Inferior parietal cortex (tissue), 1 donor: ENCODE results near the gene ANKRD1.
"Not testable (repeated sequence)": the region's sequence is repeated elsewhere in the genome, so short reads cannot be mapped to it uniquely, and the experiment has no call there.

Experiments
- DNase-seq: peaks from one replicate; pipeline ENCODE4 v3.0.0-alpha.2; 2016; ENCODE audit errors: extremely low spot score

The ANKRD1 gene

DNA sequence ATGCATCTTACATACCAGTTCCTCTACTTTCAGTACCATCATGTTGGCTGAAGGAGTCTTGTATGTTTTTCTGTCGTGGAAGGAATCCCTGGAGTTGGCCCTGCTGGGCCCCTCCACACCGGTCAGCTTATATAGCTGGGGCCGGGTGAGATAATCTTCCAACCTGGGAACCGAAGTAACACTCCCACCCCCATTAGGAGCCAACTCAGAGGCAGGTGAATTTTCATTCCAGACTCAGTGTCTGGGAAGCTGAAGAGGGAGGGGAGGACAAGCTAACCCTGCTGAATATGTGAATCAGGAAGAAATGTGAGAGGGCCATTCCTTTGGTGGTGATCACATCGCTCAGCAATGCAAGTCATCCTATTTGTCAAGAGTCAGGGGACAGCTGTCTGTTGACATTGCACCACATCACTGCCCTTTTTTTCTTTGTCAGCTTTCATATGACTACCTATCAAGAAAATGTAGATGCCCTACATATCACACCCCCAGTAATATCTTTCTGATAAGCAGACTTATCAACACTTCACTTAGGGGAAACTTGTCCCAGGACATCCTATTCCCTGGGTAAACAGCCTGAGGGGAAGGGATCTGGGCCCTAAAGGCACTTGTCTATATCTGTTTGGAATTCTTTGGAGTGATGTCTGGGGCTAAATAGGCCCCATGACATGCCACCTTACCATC is at the start of gene ANKRD1:
Gene ANKRD1, minus strand, starts transcription at position 102 of the 681 bp plus-strand sequence. Its CDS starts 60 bp downstream, at position 42.
- DNase-seq, result no peak

DNA sequence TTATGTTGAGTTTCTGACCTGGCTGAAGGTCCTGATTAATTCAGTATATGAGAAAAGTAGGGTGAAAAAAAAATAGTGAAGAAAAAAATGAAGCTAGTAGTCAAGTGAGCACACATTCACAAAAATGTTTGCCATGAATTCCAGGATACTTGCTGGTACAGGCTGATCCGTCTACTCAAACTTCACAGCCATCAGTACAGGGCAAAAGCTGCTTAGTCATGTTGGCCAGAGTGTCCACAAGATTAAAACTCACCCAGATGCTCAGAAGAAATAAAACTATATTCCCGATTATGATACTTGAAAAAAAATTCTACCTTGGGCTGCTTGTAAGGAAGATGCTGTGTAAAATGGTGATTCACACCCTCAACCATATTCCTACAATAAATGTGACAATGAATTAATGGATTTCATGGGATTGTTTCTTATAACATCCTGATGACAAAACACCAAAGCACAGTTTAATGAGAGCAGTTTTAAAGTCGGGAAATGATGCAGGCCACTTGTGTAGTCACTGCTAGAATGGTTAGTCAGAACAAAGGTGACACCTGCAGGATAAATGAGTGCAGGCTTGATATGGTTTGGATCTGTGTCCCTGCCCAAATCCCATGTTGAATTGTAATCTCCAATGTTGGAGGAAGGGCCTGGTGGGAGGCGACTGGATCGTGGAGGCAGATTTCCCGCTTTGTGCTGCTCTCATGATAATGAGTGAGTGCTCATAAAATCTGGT is 49.2 kb upstream of the ANKRD1 start:
- no peak for DNase-seq

DNA sequence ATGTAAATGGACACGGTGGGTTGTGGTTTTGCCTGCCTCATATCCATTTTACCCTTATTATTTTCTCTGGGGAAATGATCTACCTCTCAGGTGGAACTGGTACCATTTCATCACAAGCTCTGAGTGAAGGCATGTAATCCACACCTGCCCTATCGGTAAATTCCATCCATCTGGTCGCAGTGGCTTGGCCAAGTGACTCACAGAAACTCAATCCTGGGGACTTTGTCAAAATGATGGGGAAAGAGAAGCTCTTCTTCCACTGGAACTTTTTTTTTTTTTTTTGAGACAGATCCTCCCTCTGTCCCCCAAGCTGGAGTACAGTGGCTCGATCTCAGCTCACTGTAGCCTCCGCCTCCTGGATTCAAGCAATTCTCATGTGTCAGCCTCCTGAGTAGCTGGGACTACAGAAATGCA is 48.2 kb upstream of the ANKRD1 start:
- DNase-seq, result no peak

DNA sequence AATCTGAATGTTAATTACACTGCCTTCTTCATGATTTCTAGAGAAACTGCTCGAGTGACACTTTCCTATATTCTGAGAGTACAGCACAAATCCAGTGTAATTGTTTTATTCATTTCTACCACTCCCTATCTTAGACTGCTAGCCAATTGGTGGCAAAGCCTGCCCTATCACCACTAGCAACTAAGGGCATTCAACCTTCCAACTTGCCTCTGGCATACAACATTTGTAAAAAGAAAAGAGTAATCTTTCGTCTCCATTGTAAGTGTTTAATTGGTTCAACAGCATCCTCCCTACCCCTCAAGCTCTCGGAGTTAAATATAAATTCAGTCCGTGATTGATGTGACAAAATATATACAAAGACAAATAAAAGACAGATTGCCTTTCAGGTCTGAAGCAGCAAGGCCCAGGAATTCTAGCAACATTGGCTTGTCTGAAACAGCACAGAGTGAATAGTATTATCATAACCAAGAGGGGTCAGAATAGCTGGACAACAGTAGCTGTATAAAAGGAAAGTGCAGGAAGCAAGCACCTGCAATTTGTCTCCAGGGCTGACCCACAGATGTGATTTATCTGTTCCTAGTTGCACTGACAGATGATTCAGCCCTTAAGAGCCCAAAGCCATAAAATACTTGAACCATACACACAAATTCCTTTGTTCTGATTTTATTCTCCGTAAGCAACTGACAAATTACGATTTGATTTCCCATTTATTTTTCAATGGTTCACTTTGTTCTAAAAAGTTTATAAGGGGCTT is 47.6 kb upstream of the ANKRD1 start:
- DNase-seq, result no peak

DNA sequence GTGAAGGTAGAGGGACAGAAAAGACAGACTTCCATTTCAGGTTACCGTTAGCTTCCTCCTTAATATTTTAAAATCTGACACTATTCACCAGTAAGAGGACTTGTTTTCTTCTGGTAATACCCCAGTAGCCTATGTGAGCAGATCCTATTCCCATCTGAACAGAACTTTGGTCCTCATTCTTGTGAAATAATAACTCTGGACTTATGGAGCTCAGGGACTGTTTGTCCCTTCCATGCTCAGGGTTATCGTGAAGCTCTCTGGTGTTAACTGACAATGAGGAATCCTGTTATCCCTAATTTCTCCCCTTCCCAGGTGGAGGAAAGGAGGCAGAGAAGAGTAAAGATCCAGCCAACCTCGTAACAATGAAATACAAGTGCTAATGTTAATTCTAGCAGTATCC is 47.0 kb upstream of the ANKRD1 start:
- DNase-seq, result no peak

DNA sequence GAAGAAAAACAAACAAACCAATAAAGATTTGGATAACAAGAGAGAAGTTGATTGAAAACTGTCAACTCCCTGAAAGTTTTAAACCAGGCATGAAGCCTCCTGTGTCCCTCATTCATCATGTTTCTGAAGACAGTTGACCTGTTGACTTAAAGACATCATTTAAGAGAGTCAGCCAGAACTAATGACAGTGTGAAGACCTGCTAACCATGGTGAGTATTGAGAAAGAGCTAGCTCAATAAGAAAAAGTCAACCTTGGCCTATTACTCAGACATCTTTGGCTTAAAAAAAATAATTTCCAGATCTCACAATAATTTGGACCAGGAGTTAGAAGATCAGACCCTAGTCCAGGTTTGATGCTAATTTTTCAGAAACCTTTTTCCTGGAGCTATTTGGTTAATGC is 45.3 kb upstream of the ANKRD1 start:
- DNase-seq, result no peak

DNA sequence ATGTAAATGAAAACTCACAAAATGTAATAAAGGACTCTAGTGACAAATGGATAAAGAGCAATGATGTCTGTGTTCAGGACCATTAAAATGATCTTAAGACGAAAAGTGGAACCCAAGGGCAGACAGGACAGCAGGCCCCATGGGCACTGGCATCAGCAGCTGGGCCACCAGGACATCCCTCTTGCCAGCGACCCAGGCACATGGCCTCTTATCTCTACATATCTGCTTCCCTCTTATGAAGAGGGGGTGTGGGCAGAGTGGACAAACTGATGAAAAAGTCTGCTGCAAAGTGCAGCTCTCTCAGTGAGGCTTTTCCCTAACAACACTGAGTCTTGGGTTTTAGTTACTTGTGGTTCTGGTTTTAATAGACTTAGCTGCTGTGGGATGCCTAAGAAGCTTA is 44.8 kb upstream of the ANKRD1 start:
- no peak for DNase-seq

DNA sequence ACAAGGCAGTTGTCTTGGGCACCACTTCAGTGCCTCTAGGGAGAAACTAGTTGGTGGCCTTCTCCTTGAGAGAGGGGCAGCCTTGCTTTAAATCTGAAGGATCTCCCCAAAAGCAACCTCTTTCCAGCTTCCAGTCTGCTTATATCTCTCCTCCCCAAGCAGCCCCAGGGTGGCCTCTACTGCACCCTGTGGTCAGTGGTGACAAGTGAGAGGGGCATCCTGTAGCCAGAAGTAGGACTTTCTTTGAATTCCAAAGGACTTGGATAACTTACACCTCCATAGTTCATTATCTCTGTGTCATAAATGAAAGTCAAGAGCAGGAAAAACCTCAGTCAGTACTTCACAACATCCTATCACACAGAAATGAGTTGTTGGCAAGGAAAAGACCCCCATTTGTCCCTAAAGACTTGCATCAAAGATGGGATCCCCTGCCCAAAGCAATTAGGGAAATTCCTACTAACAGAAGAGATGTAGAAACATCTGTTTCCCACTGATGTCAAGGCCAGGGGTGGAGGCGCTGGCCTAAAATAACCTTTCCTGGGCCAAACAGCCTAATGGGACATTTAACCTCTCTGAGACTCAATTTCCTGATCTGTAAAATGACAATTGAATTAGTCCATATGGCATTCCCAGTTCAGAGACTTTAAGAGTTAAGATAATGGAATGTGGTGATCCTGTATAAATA is 44.0 kb upstream of the ANKRD1 start:
- DNase-seq, result no peak

DNA sequence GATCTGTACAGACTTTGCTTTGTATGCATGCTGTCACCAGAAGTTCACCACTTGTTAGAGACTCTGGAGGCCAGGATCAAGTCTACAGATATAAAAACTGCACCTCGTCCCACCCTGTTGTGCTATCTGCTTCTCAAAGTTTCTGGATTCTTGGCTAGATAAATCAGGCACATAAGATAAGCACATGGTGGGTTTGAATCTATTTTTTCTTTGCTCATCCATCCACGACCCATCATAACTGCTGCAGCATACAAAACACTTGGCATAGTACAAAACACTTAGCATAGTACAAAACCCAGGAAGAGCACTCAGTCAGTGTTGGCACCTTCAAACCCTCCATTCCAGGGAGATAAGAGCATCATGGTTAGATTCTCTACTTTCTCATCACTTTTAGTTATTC is 42.4 kb upstream of the ANKRD1 start:
- no peak for DNase-seq

DNA sequence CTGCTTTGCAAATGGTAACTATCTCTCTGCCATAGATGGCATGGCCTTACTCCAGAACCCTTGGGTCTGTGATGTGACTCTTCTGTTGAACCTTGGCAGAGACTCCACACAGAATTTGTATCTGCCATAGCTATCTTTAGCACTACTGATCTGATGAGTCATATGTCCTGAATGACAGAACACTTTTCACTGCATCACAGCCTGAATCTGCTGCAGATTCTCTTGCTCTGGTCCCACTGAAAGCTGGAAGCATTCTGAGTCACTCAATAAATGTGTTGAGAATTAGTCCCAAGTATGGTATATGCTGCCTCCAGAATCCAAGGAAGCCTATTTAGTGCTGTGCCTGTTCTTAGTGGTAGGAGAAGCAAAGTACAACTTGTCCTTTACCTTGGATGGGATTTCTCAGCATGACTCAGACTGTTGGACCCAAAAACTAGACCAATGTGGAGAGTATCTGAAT is 39.5 kb upstream of the ANKRD1 start:
- DNase-seq, result peak; percentile 66

DNA sequence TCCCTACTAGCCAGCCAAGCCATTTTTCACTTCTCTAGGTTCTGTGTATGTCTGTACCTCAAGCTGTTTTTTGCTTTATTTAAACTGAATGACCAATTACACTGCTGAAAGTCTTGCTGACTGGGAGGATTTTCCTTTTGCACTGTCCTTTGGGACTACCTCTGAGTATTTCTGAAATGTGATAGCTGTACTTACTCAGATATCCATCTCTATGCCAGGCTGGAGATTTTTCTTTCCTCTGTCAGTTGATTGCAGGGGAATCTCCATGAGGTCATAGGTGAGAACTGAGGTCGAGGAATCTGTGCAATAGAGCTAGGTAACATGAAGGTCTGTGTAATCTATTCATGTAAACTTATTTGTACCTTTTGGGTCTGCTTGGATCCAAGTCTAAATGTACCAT is 38.9 kb upstream of the ANKRD1 start:
- no peak for DNase-seq

DNA sequence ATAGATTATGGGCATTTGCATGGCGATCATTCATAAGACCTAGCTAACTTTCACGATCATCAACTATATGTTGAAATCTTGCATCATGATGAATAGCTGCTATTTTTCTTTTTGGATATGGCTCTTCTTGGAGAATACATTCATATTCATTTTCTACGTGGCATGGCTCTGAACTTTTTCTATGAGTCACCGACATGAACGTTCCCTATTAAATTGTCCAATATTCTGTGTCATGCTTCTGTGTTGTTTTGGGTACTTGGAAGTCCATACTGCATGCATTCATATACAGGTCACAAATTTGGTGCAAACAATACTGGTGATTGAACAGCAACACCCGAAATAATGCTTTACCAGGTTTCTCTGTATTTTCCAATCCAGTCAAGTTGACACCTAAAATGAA is 37.9 kb upstream of the ANKRD1 start:
- DNase-seq, result no peak

DNA sequence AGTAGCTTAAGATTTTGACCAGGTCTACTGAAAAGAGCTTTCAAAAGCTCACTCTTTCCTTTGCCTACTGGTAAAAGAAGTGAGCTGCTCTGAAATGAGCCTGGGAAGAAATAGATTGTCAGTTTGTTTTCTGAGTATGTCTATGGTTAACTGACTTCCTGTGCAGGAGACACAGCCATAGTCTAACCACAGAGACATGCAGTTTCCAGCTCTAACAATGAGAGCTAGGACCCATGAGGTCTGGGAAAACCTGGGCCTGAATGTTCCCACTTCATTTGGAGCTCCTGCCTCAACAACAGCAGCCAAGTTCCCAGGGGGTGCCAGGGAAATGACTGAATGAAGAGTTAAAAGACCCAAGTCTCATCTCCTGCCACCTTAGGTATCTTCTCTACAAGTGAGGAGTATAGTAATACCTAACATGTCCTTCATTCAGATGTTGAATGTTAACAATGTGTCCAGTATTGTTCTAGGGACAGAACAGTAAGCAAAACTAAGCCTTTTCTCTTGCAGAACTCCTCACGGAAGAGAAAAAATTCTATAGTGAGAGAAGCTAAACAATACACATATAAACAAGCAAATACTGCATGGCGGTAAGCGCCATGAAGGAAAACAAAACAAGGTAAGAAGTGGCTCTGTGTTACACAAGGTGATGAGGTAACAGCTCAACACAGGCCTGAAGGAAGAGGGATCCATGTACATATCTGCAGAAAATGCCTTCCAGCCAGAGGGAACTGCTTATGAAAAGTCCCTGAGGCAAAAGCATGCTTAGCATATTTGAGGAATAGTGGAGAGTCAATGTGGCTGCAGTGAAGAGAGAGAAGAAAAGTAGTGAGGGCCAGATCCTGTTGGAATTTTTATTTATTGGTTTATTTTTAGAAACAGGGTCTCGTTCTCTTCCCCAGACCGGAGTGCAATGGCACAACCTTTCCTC is 26.4 kb upstream of the ANKRD1 start:
- no peak for DNase-seq

DNA sequence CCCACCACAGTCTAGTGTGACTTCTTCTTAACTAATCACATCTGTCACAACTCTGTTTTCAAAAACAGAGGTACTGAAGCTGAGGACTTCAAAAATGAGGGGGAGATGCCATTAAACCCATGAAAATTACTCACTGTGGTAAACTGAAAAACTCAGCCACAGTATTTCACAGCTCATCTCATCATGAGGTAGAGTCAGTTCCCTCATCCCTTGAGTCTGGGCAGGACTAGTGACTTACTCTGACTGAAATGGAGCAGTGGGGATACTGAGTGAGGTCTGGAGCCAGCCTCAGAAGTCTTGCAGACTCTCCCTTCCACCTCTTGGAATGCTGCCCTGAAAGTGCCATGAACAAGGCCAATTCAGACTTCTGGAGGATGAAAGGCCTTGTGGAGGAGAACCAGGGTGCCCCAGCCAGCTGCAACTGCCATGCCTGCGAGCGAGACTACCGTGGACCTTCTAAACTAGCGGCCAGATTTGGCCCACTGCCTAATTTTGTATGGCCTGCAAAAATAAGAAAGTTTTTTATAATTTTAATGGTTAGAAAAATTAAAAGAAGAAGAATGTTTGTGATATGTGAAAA is 24.7 kb upstream of the ANKRD1 start:
- no peak for DNase-seq

DNA sequence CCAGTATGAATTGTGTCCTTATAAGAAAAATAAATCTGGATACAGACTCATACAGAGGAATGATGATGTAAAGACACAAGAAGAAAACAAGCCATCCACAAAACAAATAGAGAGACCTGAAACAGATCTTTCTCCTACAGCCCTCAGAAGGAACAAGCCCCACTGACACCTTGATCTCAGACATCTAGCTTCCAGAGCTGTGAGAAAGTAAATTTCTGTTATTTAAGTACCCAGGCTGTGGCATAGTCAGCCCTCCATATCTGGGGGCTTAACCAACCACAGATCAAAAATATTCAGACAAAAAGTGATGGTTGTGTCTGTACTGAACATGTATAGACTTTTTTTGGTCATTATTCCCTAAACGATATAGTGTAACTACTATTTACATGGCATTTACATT is 23.9 kb upstream of the ANKRD1 start:
- DNase-seq, result no peak

DNA sequence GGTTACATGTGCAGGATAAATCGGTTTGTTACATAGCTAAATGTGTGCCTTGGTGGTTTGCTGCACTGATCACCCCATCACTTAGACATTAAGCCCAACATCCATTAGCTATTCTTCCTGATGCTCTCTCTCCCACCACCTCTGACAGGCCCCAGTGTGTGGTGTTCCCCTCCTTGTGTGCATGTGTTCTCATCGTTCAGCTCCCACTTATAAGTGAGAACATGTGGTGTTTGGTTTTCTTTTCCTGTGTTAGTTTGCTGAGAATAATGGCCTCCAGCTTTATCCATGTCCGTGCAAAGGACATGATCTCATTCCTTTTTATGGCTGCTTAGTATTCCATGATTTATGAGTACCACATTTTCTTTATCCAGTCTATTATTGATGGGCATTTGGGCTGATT is 22.1 kb upstream of the ANKRD1 start:
- not testable (repeated sequence) for DNase-seq

DNA sequence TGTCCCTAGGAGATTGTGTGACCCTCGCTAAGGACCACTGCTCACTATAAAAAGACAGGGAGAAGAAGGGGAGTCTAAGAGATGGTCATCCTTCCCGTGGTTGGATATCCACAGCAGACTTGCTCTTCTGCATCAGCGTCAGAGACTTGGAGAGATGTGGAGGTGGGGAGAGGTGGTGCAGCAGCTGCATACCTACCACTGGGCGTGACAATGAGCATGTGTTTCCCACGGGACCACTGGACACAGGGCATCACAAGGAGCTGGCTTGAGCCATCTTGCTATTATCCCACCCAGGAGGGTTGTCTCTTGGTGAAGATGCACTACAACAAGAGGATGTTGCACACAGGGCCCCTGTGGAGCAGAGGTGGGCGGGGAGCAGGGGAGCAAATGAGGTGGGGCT is 18.8 kb upstream of the ANKRD1 start:
- no peak for DNase-seq

DNA sequence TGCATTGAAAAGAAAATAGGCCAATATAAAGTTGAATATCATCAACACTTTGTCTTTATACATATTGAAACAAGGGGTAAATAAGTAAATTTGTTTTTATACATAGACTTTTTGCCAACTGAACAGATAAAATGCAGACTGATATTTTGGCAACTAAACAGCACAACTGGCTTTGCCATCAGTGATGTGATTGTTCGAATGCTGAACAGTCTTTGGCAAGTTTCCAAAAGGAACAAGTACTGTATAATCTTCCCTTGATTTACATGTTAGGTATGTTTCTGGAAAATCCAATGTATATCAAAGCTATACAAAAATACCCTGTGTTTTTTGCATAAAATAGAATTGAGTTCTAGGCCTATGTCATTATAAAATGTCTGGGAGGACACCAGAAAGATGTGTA is 18.2 kb upstream of the ANKRD1 start:
- DNase-seq, result no peak

DNA sequence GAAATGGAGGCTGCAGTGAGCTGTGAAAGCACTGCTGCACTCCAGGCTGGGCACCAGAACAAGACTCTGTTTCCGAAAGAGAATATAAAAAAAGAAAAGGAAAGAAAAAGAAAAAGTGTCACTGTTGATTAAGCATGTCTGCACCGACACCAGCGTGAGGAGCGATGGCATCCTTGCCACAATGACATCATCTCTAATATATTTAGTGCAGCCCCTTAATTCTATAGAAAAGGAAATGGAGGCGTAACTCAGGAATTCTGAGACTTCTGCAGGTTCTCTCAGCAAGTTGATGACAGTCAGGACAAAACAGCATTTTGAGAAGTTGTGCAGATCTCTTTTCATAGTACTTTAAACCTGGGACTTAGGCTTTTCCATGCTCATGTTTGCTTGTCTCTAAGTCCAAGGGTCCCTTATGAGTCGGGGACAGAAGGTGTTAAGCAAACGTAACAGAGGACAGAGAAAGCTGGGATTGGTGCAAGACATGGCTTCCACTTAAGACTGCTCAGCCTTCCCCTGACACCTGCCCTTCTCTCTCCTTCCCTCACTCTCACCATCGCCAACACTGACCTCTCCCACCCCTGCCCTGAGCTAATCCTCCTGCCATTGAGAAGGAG is 16.9 kb upstream of the ANKRD1 start:
- DNase-seq, result no peak

DNA sequence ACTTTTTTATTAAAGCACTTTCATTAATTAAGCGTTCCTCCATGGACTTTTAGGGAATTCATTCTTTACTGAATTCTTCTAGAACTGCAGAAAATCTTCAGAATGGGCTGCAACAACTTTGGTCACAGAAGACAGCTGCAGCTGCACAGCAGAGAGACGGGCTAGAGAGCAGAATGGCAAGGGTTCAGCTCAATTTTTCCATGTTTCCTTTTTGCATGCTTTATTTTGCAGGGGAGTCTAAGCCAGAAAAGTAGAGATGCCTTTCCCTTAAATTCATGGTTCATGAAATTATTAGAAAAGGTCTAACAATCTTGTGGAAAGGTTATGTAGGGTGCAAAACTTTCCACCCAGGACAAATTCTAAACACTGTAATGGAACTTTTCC is 15.4 kb upstream of the ANKRD1 start:
- no peak for DNase-seq
